Tibial nerve (tissue), 4 donors: ENCODE data around the gene SPINK2. TPM values are rescaled to one million over a fixed set of nuclear protein-coding genes. Genes with fewer than 3 reads are reported as not detected.

Experiments
- DNase-seq, 2 donors: peaks; one replicate each; pipeline ENCODE4 v3.0.0-alpha.2; 2019; ENCODE audit warnings: low spot score in 2 of 2
- H3K27ac ChIP-seq, 4 donors: fragments of 200-600 bp; sonication (generic) in 3 of 4; one replicate each; pipeline ENCODE4 v1.5.1; 2017 to 2019; ENCODE audit warnings: mild to moderate bottlenecking in 1 of 4
- H3K27me3 ChIP-seq, 2 donors: fragments of 200-600 bp; sonication (generic) in 1 of 2; one replicate each; pipeline versions ENCODE4 v1.5.1 to v1.6.0; 2017 to 2019
- H3K36me3 ChIP-seq, 3 donors: fragments of 200-600 bp; sonication (generic); one replicate each; pipeline ENCODE4 v1.5.1; 2018 to 2019
- H3K4me1 ChIP-seq, 4 donors: fragments of 200-600 bp; sonication (generic) in 3 of 4; one replicate each; pipeline ENCODE4 v1.5.1; 2017 to 2019
- H3K4me3 ChIP-seq, 4 donors: fragments of 200-600 bp; sonication (generic) in 3 of 4; one replicate each; pipeline ENCODE4 v1.5.1; 2017 to 2019; ENCODE audit warnings: mild to moderate bottlenecking in 1 of 4, moderate library complexity in 1 of 4
- H3K9me3 ChIP-seq, 4 donors: fragments of 200-600 bp; sonication (generic) in 3 of 4; one replicate each; pipeline ENCODE4 v1.5.1; 2017 to 2019
- CTCF ChIP-seq, 5 experiments: fragments of 200-600 bp in 3 of 5; fragments of 450-650 bp in 2 of 5; sonication (generic) in 3 of 5; IDR thresholded peaks; one replicate each; pipeline ENCODE4 v1.5.1; 2016 to 2019; ENCODE audit warnings: antibody characterized with exemption in 5 of 5, mild to moderate bottlenecking in 3 of 5, moderate library complexity in 2 of 5
- EP300 ChIP-seq, 2 donors: sonication (generic); formaldehyde crosslinking; IDR thresholded peaks; one replicate each; pipeline ENCODE4 v1.6.1; 2017; ENCODE audit warnings: antibody characterized with exemption in 2 of 2, mild to moderate bottlenecking in 1 of 2
- POLR2A ChIP-seq, 2 donors: fragments of 450-650 bp; IDR thresholded peaks; one replicate each; pipeline ENCODE4 v1.6.1; 2017; ENCODE audit warnings: antibody characterized with exemption in 2 of 2, mild to moderate bottlenecking in 2 of 2, moderate library complexity in 2 of 2
- WGBS, 2 donors: methylation state at CpG; one replicate each; pipeline ENCODE4 v1.1.5; 2018; 5-methylcytosine and 5-hydroxymethylcytosine counted together
- total RNA-seq, 4 donors: library from RNA; depleted of rRNA; stranded (reverse); fragments of >200 nt; gene quantifications; one replicate each; pipeline ENCODE4 v1.1.0, GENCODE V29; 2016

Gene SPINK2
- total RNA-seq, 4 donors from 2014 or later: not detected

- no peaks in the 10 kb centered on the region for H3K27me3 ChIP-seq
- 89 to 96% methylated on average over 3 of the region's 3 CpGs for WGBS, 2 donors
- no peak for DNase-seq
These were observed 39.3 kb upstream of the SPINK2 start for GRCh38 chr4:56860781-56861180.

GRCh38 chr4:56859841-56860240, 38.3 kb upstream of the SPINK2 start:
- Histone ChIP-seq H3K36me3 (no peaks in the 10 kb centered on the region), H3K9me3 (no peaks in the 10 kb centered on the region), H3K27ac (no peak overlapping the region), H3K27me3 (no peaks in the 10 kb centered on the region), H3K4me1 (peaks cover 0 to 13% (median 0%) of the 10 kb centered on the region in 4 donors), H3K4me3 (no peak overlapping the region)
- TF ChIP-seq CTCF (IDR thresholded peaks at IDR 0.05): no peak
- TF ChIP-seq POLR2A (IDR thresholded peaks at IDR 0.05): no peak
- TF ChIP-seq EP300 (IDR thresholded peaks at IDR 0.05): no peak
- no peak for DNase-seq
- 95 to 97% methylated on average over 5 of the region's 5 CpGs for WGBS, 2 donors

More at GRCh38 chr4:56860781-56861180, 39.3 kb upstream of the SPINK2 start:
- Histone ChIP-seq H3K4me3 (no peak overlapping the region), H3K4me1 (peaks cover 0 to 13% (median 0%) of the 10 kb centered on the region in 4 donors), H3K36me3 (no peaks in the 10 kb centered on the region), H3K27ac (no peak overlapping the region), H3K9me3 (no peaks in the 10 kb centered on the region)
- TF ChIP-seq POLR2A (IDR thresholded peaks at IDR 0.05) (no peak), CTCF (IDR thresholded peaks at IDR 0.05) (no peak), EP300 (IDR thresholded peaks at IDR 0.05) (no peak)

- WGBS, 2 donors: 83 to 87% methylated on average over 2 of the region's 2 CpGs
These were observed 36.3 kb upstream of the SPINK2 start for GRCh38 chr4:56857601-56858309.

GRCh38 chr4:56856656-56857055, 35.2 kb upstream of the SPINK2 start:
- Histone ChIP-seq H3K27me3 (no peaks in the 10 kb centered on the region), H3K4me3 (no peak overlapping the region), H3K27ac (no peak overlapping the region), H3K4me1 (peaks cover 0 to 13% (median 0%) of the 10 kb centered on the region in 4 donors), H3K36me3 (no peaks in the 10 kb centered on the region), H3K9me3 (no peaks in the 10 kb centered on the region)
- no peak for TF ChIP-seq CTCF (IDR thresholded peaks at IDR 0.05)
- no peak for TF ChIP-seq EP300 (IDR thresholded peaks at IDR 0.05)
- no peak for TF ChIP-seq POLR2A (IDR thresholded peaks at IDR 0.05)
- no peak for DNase-seq
- 41 to 51% methylated on average over 5 of the region's 5 CpGs for WGBS, 2 donors

More at GRCh38 chr4:56857601-56858309, 36.3 kb upstream of the SPINK2 start:
- H3K36me3 ChIP-seq: no peaks in the 10 kb centered on the region
- DNase-seq: no peak
- no peak for TF ChIP-seq POLR2A (IDR thresholded peaks at IDR 0.05)
- TF ChIP-seq EP300 (IDR thresholded peaks at IDR 0.05): no peak
- no peak for TF ChIP-seq CTCF (IDR thresholded peaks at IDR 0.05)
- H3K9me3 ChIP-seq: no peaks in the 10 kb centered on the region
- H3K27ac ChIP-seq: no peak overlapping the region
- H3K27me3 ChIP-seq: no peaks in the 10 kb centered on the region
- H3K4me1 ChIP-seq: peaks cover 0 to 13% (median 0%) of the 10 kb centered on the region in 4 donors
- H3K4me3 ChIP-seq: no peak overlapping the region

GRCh38 chr4:56850910-56851309, 29.4 kb upstream of the SPINK2 start:
- Histone ChIP-seq H3K27me3 (no peaks in the 10 kb centered on the region), H3K36me3 (no peaks in the 10 kb centered on the region), H3K4me1 (no peaks in the 10 kb centered on the region), H3K27ac (no peak overlapping the region), H3K9me3 (no peaks in the 10 kb centered on the region), H3K4me3 (no peak overlapping the region)
- WGBS, 2 donors: 75 to 94% methylated on average over 1 of the region's 1 CpG
- DNase-seq: no peak
- no peak for TF ChIP-seq EP300 (IDR thresholded peaks at IDR 0.05)
- TF ChIP-seq POLR2A (IDR thresholded peaks at IDR 0.05): no peak
- no peak for TF ChIP-seq CTCF (IDR thresholded peaks at IDR 0.05)
